Diencephalon (tissue), 1 donor: ENCODE data around the gene PCDHB8. TPM values are rescaled to one million over a fixed set of nuclear protein-coding genes. Genes with fewer than 3 reads are reported as not detected.

ENCODE experiments used
- total RNA-seq: library from RNA; depleted of rRNA; stranded (reverse); fragments of >200 nt; gene quantifications from one replicate; pipeline ENCODE4 v1.2.3, GENCODE V29; 2014

Gene PCDHB8
- total RNA-seq: 8.1 TPM

DNA sequence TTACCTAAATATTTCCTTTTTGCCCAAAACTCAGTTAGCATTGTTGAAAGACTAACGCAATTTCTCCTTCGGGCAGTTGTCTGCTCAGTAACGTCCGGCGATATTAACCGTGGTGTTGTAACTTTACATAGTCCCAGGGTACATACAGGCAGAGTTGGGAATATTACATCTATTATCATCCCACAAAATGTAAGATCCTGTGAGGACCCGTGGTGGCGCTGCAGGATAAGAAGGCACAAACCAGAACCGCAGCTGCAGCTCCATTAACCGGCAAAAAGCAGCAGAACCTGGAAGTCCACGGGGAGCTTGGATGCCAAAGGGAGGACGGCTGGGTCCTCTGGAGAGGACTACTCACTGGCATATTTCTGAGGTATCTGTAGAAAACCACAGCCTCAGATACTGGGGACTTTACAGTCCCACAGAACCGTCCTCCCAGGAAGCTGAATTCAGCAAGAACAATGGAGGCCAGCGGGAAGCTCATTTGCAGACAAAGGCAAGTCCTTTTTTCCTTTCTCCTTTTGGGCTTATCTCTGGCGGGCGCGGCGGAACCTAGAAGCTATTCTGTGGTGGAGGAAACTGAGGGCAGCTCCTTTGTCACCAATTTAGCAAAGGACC is at the start of gene PCDHB8:
Gene PCDHB8 (plus strand): TSS at position 214 of the 615 bp plus-strand sequence. CDS start 245 bp downstream, at position 459.

DNA sequence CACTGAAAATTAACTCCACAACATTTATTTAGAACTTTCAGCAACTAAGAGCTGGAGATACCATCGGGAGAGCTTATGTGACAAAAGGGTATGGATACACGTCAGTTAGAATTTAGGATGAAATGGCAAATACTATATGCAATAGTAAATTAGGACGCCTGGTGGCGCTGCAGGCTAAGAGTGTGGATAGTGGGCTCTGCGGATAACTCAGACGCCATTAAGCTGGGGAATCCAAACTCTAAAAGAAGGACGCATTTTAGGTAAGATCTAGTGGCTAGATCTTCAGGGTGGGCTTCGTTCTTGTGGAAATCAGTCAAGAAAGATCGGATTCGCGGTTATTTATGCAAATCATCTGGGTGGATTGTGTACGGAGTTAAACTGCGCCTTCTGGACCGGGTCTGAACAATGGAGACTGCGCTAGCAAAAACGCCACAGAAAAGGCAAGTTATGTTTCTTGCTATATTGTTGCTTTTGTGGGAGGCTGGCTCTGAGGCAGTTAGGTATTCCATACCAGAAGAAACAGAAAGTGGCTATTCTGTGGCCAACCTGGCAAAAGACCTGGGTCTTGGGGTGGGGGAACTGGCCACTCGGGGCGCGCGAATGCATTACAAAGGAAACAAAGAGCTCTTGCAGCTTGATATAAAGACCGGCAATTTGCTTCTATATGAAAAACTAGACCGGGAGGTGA is 42.4 kb upstream of the PCDHB8 start, which contains the start of gene PCDHB5:
Gene PCDHB5 (plus strand): TSS at position 177 of the 688 bp plus-strand sequence. CDS start 229 bp downstream, at position 406.

DNA sequence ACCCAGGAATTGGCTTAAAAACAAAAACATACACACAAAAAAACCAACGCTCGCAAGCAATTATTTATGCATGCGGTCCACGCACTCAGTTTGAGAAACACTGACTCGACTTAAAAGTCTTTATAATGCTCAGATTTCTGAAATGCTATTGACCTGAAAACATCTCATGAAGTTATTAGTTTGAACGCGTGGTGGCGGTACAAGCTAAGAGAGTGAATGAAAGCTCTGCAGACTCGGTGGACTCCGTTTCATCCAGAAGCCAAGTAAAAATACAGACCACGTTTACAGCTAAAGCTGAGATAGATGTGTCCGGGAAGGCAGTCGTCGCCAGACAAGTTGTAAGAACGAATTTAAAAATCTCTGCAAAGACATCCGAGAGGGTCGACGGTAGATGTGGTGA is 27.8 kb upstream of the PCDHB8 start, which contains the start of gene PCDHB6:
Gene PCDHB6 (plus strand): TSS at position 246 of the 400 bp plus-strand sequence. CDS start 201 bp downstream, outside the sequence.

DNA sequence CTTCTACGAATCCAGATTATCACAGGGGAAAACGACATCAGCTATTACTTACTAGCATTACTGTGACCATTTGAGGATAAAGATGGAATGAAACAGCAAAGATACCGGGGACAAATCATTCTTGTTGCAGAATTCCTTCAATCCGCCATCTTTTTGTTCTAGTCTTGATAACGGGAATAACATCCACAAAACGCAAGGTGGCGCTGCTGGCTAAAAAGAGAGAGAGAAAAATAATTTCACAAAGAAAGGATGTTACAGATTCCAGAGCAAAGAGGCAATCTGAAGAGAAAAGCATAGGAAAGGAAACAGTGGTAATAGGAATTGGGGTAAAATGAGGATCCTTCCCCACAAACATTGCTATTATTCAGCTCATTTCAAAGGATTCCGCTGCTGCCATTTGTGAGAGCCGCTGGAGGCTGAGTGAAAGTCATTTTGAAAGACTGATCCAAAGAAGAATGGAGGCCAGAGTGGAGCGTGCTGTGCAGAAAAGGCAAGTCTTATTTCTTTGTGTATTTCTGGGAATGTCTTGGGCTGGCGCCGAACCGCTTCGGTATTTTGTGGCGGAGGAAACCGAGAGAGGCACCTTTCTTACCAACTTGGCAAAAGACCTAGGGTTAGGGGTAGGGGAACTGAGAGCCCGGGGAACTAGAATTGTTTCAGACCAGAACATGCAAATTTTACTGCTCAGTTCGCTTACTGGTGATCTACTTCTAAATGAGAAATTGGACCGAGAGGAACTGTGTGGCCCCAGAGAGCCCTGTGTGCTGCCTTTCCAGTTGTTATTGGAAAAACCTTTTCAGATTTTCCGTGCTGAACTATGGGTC is 5.0 kb upstream of the PCDHB8 start, which contains the start of gene PCDHB7:
Gene PCDHB7 (plus strand): TSS at position 264 of the 824 bp plus-strand sequence. CDS start 192 bp downstream, at position 456.

DNA sequence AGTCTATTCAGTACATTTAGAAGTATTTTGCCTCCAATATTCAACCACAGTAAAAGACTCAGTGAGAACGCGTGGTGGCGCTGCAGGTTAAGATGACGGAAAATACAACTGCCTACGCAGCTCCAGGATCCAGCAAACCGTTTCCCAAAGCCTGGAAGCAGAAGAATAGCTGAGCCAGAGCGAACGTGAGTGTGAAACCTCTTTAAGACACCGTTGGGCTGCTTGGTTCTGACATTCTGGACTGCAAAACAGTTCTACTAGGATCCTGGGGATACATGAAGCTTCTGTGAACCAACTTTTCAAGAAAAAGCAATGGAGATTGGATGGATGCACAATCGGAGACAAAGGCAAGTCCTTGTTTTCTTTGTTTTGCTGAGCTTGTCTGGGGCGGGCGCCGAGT is 4.7 kb downstream of the PCDHB8 start, which contains the start of gene PCDHB16:
Gene PCDHB16 (plus strand): TSS at position 140 of the 400 bp plus-strand sequence. CDS start 173 bp downstream, at position 313.

DNA sequence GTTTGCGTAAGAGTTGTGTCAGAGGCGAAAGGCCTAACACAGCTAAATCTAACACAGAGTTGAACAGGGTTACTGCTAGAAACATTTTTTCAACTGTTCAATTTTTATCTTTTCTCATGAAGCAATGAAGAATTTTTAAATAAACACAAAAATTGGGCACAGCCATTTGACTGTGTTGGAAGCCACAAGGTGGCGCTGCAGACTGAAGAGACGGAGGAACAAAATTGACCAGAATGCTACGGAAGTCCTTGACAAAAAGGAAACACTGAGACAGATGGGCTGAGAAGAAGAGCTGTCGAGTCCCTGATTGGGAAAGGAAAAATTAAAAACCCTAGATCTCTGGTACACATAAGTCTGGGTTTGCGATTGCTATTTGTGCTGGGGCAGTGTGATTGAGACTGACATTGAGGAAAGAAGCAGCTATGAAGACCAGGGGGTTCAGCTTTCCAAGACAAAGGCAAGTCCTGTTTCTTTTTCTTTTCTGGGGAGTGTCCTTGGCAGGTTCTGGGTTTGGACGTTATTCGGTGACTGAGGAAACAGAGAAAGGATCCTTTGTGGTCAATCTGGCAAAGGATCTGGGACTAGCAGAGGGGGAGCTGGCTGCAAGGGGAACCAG is 9.4 kb downstream of the PCDHB8 start, which contains the start of gene PCDHB9:
Gene PCDHB9 (plus strand): TSS at position 265 of the 616 bp plus-strand sequence. CDS start 158 bp downstream, at position 423.

DNA sequence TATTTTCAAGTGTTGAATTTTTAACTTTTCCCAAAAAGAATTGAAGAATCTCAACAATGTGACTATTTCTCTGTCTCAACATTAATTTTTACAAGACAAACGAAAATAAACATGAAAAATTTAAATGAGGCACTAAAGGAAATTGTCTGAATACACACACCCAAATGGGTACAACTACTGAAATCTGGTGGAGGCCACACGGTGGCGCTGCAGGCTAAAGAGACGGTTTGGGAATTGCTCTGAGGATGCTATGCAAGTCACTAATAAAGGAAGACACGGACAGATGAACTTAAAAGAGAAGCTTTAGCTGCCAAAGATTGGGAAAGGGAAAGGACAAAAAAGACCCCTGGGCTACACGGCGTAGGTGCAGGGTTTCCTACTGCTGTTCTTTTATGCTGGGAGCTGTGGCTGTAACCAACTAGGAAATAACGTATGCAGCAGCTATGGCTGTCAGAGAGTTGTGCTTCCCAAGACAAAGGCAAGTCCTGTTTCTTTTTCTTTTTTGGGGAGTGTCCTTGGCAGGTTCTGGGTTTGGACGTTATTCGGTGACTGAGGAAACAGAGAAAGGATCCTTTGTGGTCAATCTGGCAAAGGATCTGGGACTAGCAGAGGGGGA is 14.6 kb downstream of the PCDHB8 start, which contains the start of gene PCDHB10:
Gene PCDHB10 (plus strand): TSS at position 244 of the 616 bp plus-strand sequence. CDS start 200 bp downstream, at position 444.

DNA sequence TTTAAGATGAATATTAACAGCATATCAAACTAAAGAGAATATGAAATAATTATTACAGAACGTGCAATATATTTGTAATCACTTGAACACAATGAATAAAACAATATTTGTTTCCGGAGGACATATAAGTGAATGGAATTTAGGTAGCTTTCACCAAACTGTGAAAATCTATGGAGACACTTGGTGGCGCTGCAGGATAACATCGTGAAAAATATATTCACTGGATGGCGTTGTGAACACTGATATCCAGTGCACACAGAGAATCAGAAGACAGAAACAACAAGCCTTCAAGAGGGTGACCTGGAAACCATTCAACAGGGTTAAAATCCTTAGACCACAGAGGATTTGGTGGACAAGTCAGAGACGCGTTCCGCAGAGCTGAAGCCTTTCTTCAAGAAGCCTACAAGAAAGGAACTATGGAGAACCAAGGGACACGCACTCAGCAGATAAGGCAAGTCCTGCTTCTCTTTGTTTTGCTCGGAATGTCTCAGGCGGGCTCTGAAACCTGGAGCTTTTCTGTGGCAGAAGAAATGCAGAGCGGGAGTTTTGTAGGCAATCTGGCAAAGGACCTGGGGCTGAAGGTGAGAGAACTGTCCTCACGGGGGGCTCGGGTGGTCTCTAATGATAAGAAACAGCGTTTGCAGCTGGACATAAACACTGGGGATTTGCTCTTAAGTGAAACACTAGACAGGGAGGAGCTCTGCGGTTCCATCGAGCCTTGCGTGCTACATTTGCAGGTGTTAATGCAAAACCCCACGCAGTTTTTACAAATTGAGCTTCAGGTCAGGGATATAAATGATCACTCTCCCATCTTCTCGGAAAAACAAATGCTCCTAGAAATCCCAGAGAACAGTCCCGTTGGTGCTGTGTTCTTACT is 22.0 kb downstream of the PCDHB8 start, which contains the start of gene PCDHB11:
Gene PCDHB11 (plus strand): TSS at position 269 of the 877 bp plus-strand sequence. CDS start 148 bp downstream, at position 417.

DNA sequence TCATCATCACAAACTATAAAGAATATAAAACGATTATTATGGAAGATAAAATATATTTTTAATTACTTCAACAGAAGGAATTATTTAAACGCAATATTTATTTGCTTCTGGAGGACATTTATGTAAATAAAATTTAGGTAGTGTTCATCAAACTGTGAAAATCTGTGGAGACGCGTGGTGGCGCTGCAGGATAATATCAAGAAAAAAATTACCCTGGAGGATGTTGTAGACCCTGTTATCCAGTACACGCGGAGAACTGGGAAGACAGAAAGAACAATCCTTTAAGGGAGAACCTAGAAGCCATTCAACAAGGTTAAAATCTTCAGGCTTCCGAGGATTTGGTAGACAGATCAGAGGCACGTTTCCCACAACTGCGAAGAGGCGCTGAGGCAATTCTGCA is 30.9 kb downstream of the PCDHB8 start, which contains the start of gene PCDHB12:
Gene PCDHB12 (plus strand): TSS at position 242 of the 400 bp plus-strand sequence. CDS start 189 bp downstream, outside the sequence.

DNA sequence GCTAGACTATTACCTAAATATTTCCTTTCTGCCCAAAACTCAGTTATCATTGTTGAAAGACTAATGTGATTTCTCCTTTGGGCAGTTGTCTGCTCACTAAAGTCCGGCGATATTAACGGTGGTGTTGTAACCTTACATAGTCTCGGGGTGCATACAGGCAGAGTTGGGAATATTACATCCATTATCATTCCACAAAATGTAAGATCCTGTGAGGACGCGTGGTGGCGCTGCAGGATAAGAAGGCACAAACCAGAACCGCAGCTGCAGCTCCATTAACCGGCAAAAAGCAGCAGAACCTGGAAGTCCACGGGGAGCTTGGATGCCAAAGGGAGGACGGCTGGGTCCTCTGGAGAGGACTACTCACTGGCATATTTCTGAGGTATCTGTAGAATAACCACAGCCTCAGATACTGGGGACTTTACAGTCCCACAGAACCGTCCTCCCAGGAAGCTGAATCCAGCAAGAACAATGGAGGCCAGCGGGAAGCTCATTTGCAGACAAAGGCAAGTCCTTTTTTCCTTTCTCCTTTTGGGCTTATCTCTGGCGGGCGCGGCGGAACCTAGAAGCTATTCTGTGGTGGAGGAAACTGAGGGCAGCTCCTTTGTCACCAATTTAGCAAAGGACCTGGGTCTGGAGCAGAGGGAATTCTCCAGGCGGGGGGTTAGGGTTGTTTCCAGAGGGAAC is 36.2 kb downstream of the PCDHB8 start, which contains the start of gene PCDHB13:
Gene PCDHB13 (plus strand): TSS at position 264 of the 684 bp plus-strand sequence. CDS start 205 bp downstream, at position 469.

DNA sequence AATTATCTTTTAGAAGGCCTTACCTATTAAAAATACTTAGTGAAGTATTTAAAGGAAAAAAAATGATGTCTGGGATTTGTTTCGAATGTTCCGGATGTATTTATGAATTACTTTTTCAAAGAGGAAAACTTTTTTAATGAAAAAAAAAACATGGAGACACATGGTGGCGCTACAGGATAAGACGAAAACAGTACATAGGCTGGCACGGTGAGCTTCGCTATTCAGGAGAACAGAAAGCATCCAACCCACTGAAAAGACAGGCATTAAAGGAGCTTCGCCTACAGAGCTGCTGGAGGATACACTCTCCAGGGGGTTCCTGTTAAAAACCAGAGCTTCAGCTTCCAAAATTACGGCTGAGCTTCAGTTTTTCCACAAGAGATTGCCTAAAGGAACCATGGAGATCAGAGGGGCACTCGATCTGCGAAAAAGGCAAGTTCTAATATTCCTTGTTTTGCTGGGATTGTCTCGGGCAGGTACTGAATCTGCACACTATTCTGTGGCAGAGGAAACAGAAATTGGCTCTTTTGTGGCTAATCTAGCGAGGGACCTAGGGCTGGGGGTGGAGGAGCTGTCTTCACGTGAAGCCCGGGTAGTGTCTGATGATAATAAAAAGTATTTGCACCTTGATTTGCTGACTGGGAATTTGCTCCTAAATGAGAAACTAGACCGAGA is 45.7 kb downstream of the PCDHB8 start, which contains the start of gene PCDHB14:
Gene PCDHB14 (plus strand): TSS at position 232 of the 672 bp plus-strand sequence. CDS start 163 bp downstream, at position 395.

Other genes with a start within 250 kb of the PCDHB8 start
- 47.1 TPM for gene PCDHAC2, start 211.3 kb upstream of the PCDHB8 start, total RNA-seq
- gene PCDHB1, start 126.4 kb upstream of the PCDHB8 start, total RNA-seq: 0.46 TPM
- gene PCDHB2, start 83.2 kb upstream of the PCDHB8 start, total RNA-seq: 12.7 TPM
- 13.6 TPM for gene PCDHB3, start 77.3 kb upstream of the PCDHB8 start, total RNA-seq
- 5.3 TPM for gene PCDHB4, start 56.0 kb upstream of the PCDHB8 start, total RNA-seq
- 11.1 TPM for gene PCDHB5, start 42.6 kb upstream of the PCDHB8 start, total RNA-seq
- 4.2 TPM for gene PCDHB6, start 27.7 kb upstream of the PCDHB8 start, total RNA-seq
- 8.5 TPM for gene PCDHB7, start 5.1 kb upstream of the PCDHB8 start, total RNA-seq
- 5.8 TPM for gene PCDHB16, start 4.6 kb downstream of the PCDHB8 start, total RNA-seq
- gene PCDHB9, start 9.4 kb downstream of the PCDHB8 start, total RNA-seq: 9.2 TPM
- gene PCDHB10, start 14.6 kb downstream of the PCDHB8 start, total RNA-seq: 22.4 TPM
- 14.8 TPM for gene PCDHB11, start 21.8 kb downstream of the PCDHB8 start, total RNA-seq
- gene PCDHB12, start 30.9 kb downstream of the PCDHB8 start, total RNA-seq: 15.5 TPM
- 10.8 TPM for gene PCDHB13, start 36.1 kb downstream of the PCDHB8 start, total RNA-seq
- gene PCDHB14, start 45.6 kb downstream of the PCDHB8 start, total RNA-seq: 12.7 TPM
- 22.6 TPM for gene PCDHB15, start 67.6 kb downstream of the PCDHB8 start, total RNA-seq
- gene SLC25A2, start 126.3 kb downstream of the PCDHB8 start, total RNA-seq: 0.23 TPM
- gene TAF7, start 143.0 kb downstream of the PCDHB8 start, total RNA-seq: 103 TPM
- gene PCDHGA1, start 152.7 kb downstream of the PCDHB8 start, total RNA-seq: 4.2 TPM
- 8.5 TPM for gene PCDHGA2, start 161.0 kb downstream of the PCDHB8 start, total RNA-seq
- 7.2 TPM for gene PCDHGA3, start 166.0 kb downstream of the PCDHB8 start, total RNA-seq
- gene PCDHGB1, start 172.3 kb downstream of the PCDHB8 start, total RNA-seq: 10.4 TPM
- gene PCDHGA4, start 177.2 kb downstream of the PCDHB8 start, total RNA-seq: 12.5 TPM
- gene PCDHGB2, start 182.2 kb downstream of the PCDHB8 start, total RNA-seq: 7.6 TPM
- gene PCDHGA5, start 186.4 kb downstream of the PCDHB8 start, total RNA-seq: 7.2 TPM
- 9.2 TPM for gene PCDHGB3, start 192.5 kb downstream of the PCDHB8 start, total RNA-seq
- 11.3 TPM for gene PCDHGA6, start 196.1 kb downstream of the PCDHB8 start, total RNA-seq
- gene PCDHGA7, start 205.0 kb downstream of the PCDHB8 start, total RNA-seq: 7.6 TPM
- gene PCDHGB4, start 209.9 kb downstream of the PCDHB8 start, total RNA-seq: 14.8 TPM
- gene PCDHGA8, start 214.8 kb downstream of the PCDHB8 start, total RNA-seq: 6.9 TPM
- 24.0 TPM for gene PCDHGB5, start 220.2 kb downstream of the PCDHB8 start, total RNA-seq
- gene PCDHGA9, start 225.0 kb downstream of the PCDHB8 start, total RNA-seq: 14.3 TPM
- 17.8 TPM for gene PCDHGB6, start 230.2 kb downstream of the PCDHB8 start, total RNA-seq
- gene PCDHGA10, start 235.2 kb downstream of the PCDHB8 start, total RNA-seq: 15.2 TPM
- gene PCDHGB7, start 239.9 kb downstream of the PCDHB8 start, total RNA-seq: 18.2 TPM
- gene PCDHGA11, start 243.3 kb downstream of the PCDHB8 start, total RNA-seq: 18.9 TPM